NCI-H748 (cell line): ENCODE measurements around the gene CCNI.
"Not testable (repeated sequence)": the region's sequence is repeated elsewhere in the genome, so short reads cannot be mapped to it uniquely, and the experiment has no call there.

Source experiments
- DNase-seq: peaks from one replicate; lab custom pipeline; 2025; ENCODE audit not compliant: unreplicated experiment; lab: John Stamatoyannopoulos, UW

The CCNI gene

GRCh38 chr4:77040854-77041725 lies 34.7 kb downstream of the CCNI start:
- DNase-seq = no peak

- no peak for DNase-seq
Measured at GRCh38 chr4:77040270-77040669, 35.5 kb downstream of the CCNI start.

GRCh38 chr4:77039796-77040195 lies 36.0 kb downstream of the CCNI start:
- no peak for DNase-seq

GRCh38 chr4:77037736-77038135 lies 38.1 kb downstream of the CCNI start:
- no peak for DNase-seq

- DNase-seq = not testable (repeated sequence)
Measured at GRCh38 chr4:77037168-77037567, 38.6 kb downstream of the CCNI start.

GRCh38 chr4:77036206-77036605 lies 39.6 kb downstream of the CCNI start:
- DNase-seq = no peak

- DNase-seq = no peak
Measured at GRCh38 chr4:77035153-77035552, 40.6 kb downstream of the CCNI start.

GRCh38 chr4:77031544-77031943 lies 44.2 kb downstream of the CCNI start:
- DNase-seq = no peak

- DNase-seq = not testable (repeated sequence)
Measured at GRCh38 chr4:77029757-77030156, 46.0 kb downstream of the CCNI start.

GRCh38 chr4:77028246-77028645 lies 47.5 kb downstream of the CCNI start:
- DNase-seq = no peak

- no peak for DNase-seq
Measured at GRCh38 chr4:77026322-77026704, 49.5 kb downstream of the CCNI start.

GRCh38 chr4:77025643-77026321 lies 50.0 kb downstream of the CCNI start:
- no peak for DNase-seq

GRCh38 chr4:77023920-77024319 lies 51.9 kb downstream of the CCNI start:
- DNase-seq = no peak

GRCh38 chr4:77022560-77023179 lies 53.1 kb downstream of the CCNI start:
- no peak for DNase-seq

- DNase-seq = no peak
Measured at GRCh38 chr4:77021614-77022089, 54.1 kb downstream of the CCNI start.

GRCh38 chr4:77020017-77020416 lies 55.8 kb downstream of the CCNI start:
- no peak for DNase-seq

GRCh38 chr4:77015390-77015789 lies 60.4 kb downstream of the CCNI start:
- no peak for DNase-seq

- no peak for DNase-seq
Measured at GRCh38 chr4:77014256-77014655, 61.5 kb downstream of the CCNI start.

GRCh38 chr4:77012726-77013125 lies 63.1 kb downstream of the CCNI start:
- DNase-seq = no peak

GRCh38 chr4:77010841-77011354 lies 64.9 kb downstream of the CCNI start:
- no peak for DNase-seq

- DNase-seq = no peak
Measured at GRCh38 chr4:77009511-77010115, 66.2 kb downstream of the CCNI start.
